HCT116 (cell line): ENCODE results near the gene ADH6. TPM values are rescaled to one million over a fixed set of nuclear protein-coding genes. Genes with fewer than 3 reads are reported as not detected.

Experiments
- ATAC-seq: fragments of 200-7000 bp; cut with Tn5 transposase; 2 replicates; pipeline ENCODE4 v1.9.1; 2020; ENCODE audit warnings: mild to moderate bottlenecking, moderate library complexity
- BruUV-seq: library from RNA; stranded (reverse); fragments of 400-500 nt; replicated peaks from 2 replicates; lab custom pipeline; 2021; lab: Mats Ljungman, UMichigan
- CTCF ChIA-PET: fragments of 300-600 bp; sonication (Branson Sonifier 250); formaldehyde crosslinking; loops from one replicate; lab custom pipeline; 2021; ENCODE audit warnings: antibody characterized with exemption; lab: Charles Lee
- POLR2A ChIA-PET: fragments of 300-600, 350-600 bp; sonication (Branson Sonifier 250); formaldehyde crosslinking; loops from one replicate; lab custom pipeline; 2021; ENCODE audit warnings: antibody characterized with exemption; lab: Charles Lee
- RAD21 ChIA-PET, 2 experiments: fragments of 300-600 bp; sonication (Branson Sonifier 250); formaldehyde crosslinking; loops; one replicate each; lab custom pipeline; 2023; ENCODE audit warnings: low total read pairs in 2 of 2; ENCODE audit not compliant: uncharacterized antibody in 2 of 2, unreplicated experiment in 2 of 2, low non-redundant PET in 1 of 2; lab: Charles Lee
- DNase-seq: peaks from one replicate; pipeline ENCODE4 v3.0.0-alpha.2; 2010; ENCODE audit warnings: low read depth, low spot score
- H2AFZ ChIP-seq: fragments of 200-600 bp; shearing (Covaris generic), sonication (generic); 2 replicates; pipeline ENCODE4 v1.6.1; 2017; ENCODE audit warnings: low read depth, mixed run types, mixed read lengths, antibody characterized with exemption, low read length; ENCODE audit not compliant: poor library complexity, severe bottlenecking
- H3K27ac ChIP-seq: 2 replicates; pipeline ENCODE4 v1.5.1; 2012; ENCODE audit warnings: low read depth, low read length
- H3K27me3 ChIP-seq: fragments of 200-600 bp; sonication (generic); 2 replicates; pipeline ENCODE4 v1.6.1; 2016; ENCODE audit warnings: mixed run types, low read length, mixed read lengths; ENCODE audit not compliant: insufficient read depth
- H3K36me3 ChIP-seq, 2 experiments: fragments of 200-500 bp in 1 of 2; fragments of 200-600 bp in 1 of 2; sonication (Bioruptor generic) in 1 of 2; sonication (generic) in 1 of 2; 2 replicates each; pipeline versions ENCODE4 v1.5.1 to v1.6.1; 2014 to 2016; ENCODE audit warnings: low read length in 2 of 2, inconsistent platforms in 1 of 2, mixed read lengths in 1 of 2, mixed run types in 1 of 2; ENCODE audit not compliant: insufficient read depth in 2 of 2, control insufficient read depth in 1 of 2
- H3K4me1 ChIP-seq, 2 experiments: fragments of 200-600 bp in 1 of 2; sonication (generic) in 1 of 2; 2 replicates each; pipeline versions ENCODE4 v1.5.1 to v1.6.1; 2012 to 2017; ENCODE audit warnings: low read length in 2 of 2, inconsistent platforms in 1 of 2, mild to moderate bottlenecking in 1 of 2, mixed read lengths in 1 of 2, mixed run types in 1 of 2, moderate library complexity in 1 of 2; ENCODE audit not compliant: insufficient read depth in 2 of 2, control insufficient read depth in 1 of 2
- H3K4me2 ChIP-seq: fragments of 200-600 bp; sonication (generic); 2 replicates; pipeline ENCODE4 v1.6.1; 2017; ENCODE audit warnings: mixed run types, low read length, mixed read lengths
- H3K4me3 ChIP-seq, 2 experiments: fragments of 200-600 bp in 1 of 2; sonication (generic) in 1 of 2; replicated peaks in 1 of 2; 2 replicates each; pipeline ENCODE4 v1.5.1; 2011 to 2016; ENCODE audit warnings: low read length in 2 of 2, control low read depth in 1 of 2, low read depth in 1 of 2, mild to moderate bottlenecking in 1 of 2, mixed read lengths in 1 of 2, mixed run types in 1 of 2
- H3K79me2 ChIP-seq: fragments of 200-600 bp; sonication (generic); 2 replicates; pipeline ENCODE4 v1.6.1; 2017; ENCODE audit warnings: mild to moderate bottlenecking, mixed run types, low read length, moderate library complexity, mixed read lengths; ENCODE audit not compliant: insufficient read depth
- H3K9ac ChIP-seq: fragments of 200-600 bp; sonication (generic); 2 replicates; pipeline ENCODE4 v1.6.1; 2016; ENCODE audit warnings: low read length, mixed read lengths
- H3K9me2 ChIP-seq: fragments of 200-600 bp; sonication (generic), shearing (Covaris generic); 2 replicates; pipeline ENCODE4 v1.6.1; 2017; ENCODE audit warnings: mixed run types, mild to moderate bottlenecking, moderate library complexity; ENCODE audit not compliant: insufficient read depth
- H3K9me3 ChIP-seq, 2 experiments: fragments of 200-500 bp in 1 of 2; fragments of 200-600 bp in 1 of 2; sonication (Bioruptor generic) in 1 of 2; sonication (generic) in 1 of 2; 2 replicates each; pipeline ENCODE4 v1.6.1; 2014 to 2017; ENCODE audit warnings: low read length in 2 of 2, mixed read lengths in 2 of 2, inconsistent platforms in 1 of 2, low read depth in 1 of 2, mild to moderate bottlenecking in 1 of 2, mixed run types in 1 of 2, moderate library complexity in 1 of 2; ENCODE audit not compliant: control insufficient read depth in 1 of 2, insufficient read depth in 1 of 2
- H4K20me1 ChIP-seq: fragments of 200-600 bp; sonication (generic), shearing (Covaris generic); 2 replicates; pipeline ENCODE4 v1.6.1; 2017; ENCODE audit warnings: mixed run types, mild to moderate bottlenecking, moderate library complexity; ENCODE audit not compliant: insufficient read depth
- CBX3 ChIP-seq: IDR thresholded peaks from 2 replicates; pipeline ENCODE4 v1.6.1; 2012; ENCODE audit warnings: low read depth
- CEBPB ChIP-seq: IDR thresholded peaks from 2 replicates; pipeline ENCODE4 v1.6.1; 2012; ENCODE audit warnings: low read depth
- EGR1 ChIP-seq: IDR thresholded peaks from 2 replicates; pipeline ENCODE4 v1.6.1; 2012; ENCODE audit warnings: low read depth
- ELF1 ChIP-seq: IDR thresholded peaks from 2 replicates; pipeline ENCODE4 v1.6.1; 2012; ENCODE audit warnings: low read depth, borderline replicate concordance
- EZH2 ChIP-seq: fragments of 200-600 bp; sonication (generic); IDR thresholded peaks from 2 replicates; pipeline ENCODE4 v1.6.1; 2017; ENCODE audit warnings: antibody characterized with exemption, mixed run types
- EZH2phosphoT487 ChIP-seq: fragments of 200-600 bp; IDR thresholded peaks from 2 replicates; pipeline ENCODE4 v1.6.1; 2018; ENCODE audit warnings: antibody characterized with exemption, borderline replicate concordance
- FOSL1 ChIP-seq: IDR thresholded peaks from 2 replicates; pipeline ENCODE4 v1.6.1; 2012; ENCODE audit warnings: low read depth
- JUND ChIP-seq: IDR thresholded peaks from 2 replicates; pipeline ENCODE4 v1.6.1; 2012
- RAD21 ChIP-seq: IDR thresholded peaks from 2 replicates; pipeline ENCODE4 v1.6.1; 2012; ENCODE audit warnings: low read depth, mild to moderate bottlenecking
- SIN3A ChIP-seq: IDR thresholded peaks from 2 replicates; pipeline ENCODE4 v1.6.1; 2012; ENCODE audit warnings: low read depth
- SP1 ChIP-seq: IDR thresholded peaks from 2 replicates; pipeline ENCODE4 v1.6.1; 2012; ENCODE audit warnings: low read depth
- TCF7L2 ChIP-seq: IDR thresholded peaks from 2 replicates; pipeline ENCODE4 v1.7.0; 2011; ENCODE audit warnings: borderline replicate concordance, inconsistent platforms; ENCODE audit not compliant: insufficient read depth, insufficient read length; ENCODE audit errors: extremely low read depth
- YY1 ChIP-seq: IDR thresholded peaks from 2 replicates; pipeline ENCODE4 v1.6.1; 2011; ENCODE audit warnings: low read length, low read depth, moderate library complexity, mild to moderate bottlenecking; ENCODE audit not compliant: insufficient replicate concordance; ENCODE audit errors: extremely low read depth
- ZFX ChIP-seq: fragments of 450-650 bp; IDR thresholded peaks from 2 replicates; pipeline ENCODE4 v1.6.1; 2017
- ZNF274 ChIP-seq: fragments of 200-500 bp; sonication (Bioruptor generic); IDR thresholded peaks from 2 replicates; pipeline ENCODE4 v1.6.1; 2014; ENCODE audit warnings: mild to moderate bottlenecking, low read depth, low read length, inconsistent platforms
- intact Hi-C: fragments of 100-400 bp; cut with micrococcal nuclease; formaldehyde crosslinking; loops from 2 replicates; pipeline ENCODE4 v1.10.0; 2022
- total RNA-seq: library from RNA; stranded (reverse); gene quantifications from one replicate; pipeline ENCODE4 v1.2.1, GENCODE V29; 2021; ENCODE audit not compliant: unreplicated experiment
- TF ChIP-seq, protein P1 (sequence below): IDR thresholded peaks from 2 replicates; pipeline ENCODE4 v1.6.1; 2012
- TF ChIP-seq, protein P2 (sequence below): IDR thresholded peaks from 2 replicates; pipeline ENCODE4 v1.6.1; 2012; ENCODE audit warnings: low read depth
- TF ChIP-seq, protein P3 (sequence below): IDR thresholded peaks from 2 replicates; pipeline ENCODE4 v1.6.1; 2011; ENCODE audit warnings: mild to moderate bottlenecking, low read length, moderate library complexity; ENCODE audit not compliant: insufficient replicate concordance; ENCODE audit errors: extremely low read depth
- TF ChIP-seq, protein P4 (sequence below), 3 experiments: fragments of 200-600 bp in 1 of 3; sonication (generic) in 1 of 3; IDR thresholded peaks in 2 of 3; conservative IDR thresholded peaks in 1 of 3; 2 replicates each; pipeline ENCODE4 v1.5.1; 2012 to 2017; ENCODE audit warnings: low read depth in 2 of 3, low read length in 2 of 3, antibody characterized with exemption in 1 of 3, borderline replicate concordance in 1 of 3, control low read depth in 1 of 3, mild to moderate bottlenecking in 1 of 3, mixed read lengths in 1 of 3, mixed run types in 1 of 3, moderate library complexity in 1 of 3; ENCODE audit not compliant: insufficient read depth in 1 of 3
- TF ChIP-seq, protein P5 (sequence below): IDR thresholded peaks from 2 replicates; pipeline ENCODE4 v1.6.1; 2012

Gene ADH6
- total RNA-seq, 1 experiment from 2014 or later = not detected

DNA sequence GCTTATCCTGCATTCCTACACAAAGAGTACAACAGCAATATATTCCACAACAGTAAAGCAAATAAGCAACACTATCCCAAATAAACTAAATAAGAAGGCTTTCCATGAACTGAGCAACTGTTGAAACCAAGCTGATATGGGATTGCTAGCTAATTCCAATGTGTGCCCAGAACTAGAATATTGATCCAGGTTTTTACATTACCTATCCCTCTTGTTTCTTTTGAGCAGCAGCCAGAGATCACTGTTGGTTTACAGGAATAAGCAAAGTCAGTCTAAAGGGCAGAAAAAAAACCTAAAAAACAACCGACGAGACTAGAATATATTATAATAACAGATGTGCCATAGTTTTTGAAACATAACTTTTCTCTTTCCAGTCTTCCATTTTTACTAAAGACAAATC is 52.5 kb downstream of the ADH6 start:
- ChIA-PET POLR2A (no interaction called here), CTCF (no interaction called here), RAD21 (no interaction called here)
- H3K9ac ChIP-seq = no peak overlapping the region
- no peak overlapping the region for H3K4me3 ChIP-seq
- no peak for DNase-seq
- no peak for ATAC-seq
- TF ChIP-seq, protein P1, sequence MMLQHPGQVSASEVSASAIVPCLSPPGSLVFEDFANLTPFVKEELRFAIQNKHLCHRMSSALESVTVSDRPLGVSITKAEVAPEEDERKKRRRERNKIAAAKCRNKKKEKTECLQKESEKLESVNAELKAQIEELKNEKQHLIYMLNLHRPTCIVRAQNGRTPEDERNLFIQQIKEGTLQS = no peak
- TF ChIP-seq SP1 (no peak), EZH2phosphoT487 (no peak), FOSL1 (no peak), ELF1 (no peak), TCF7L2 (no peak), ZFX (no peak), CEBPB (no peak), CBX3 (no peak), ZNF274 (no peak), EGR1 (no peak), EZH2 (no peak), YY1 (no peak), RAD21 (no peak), SIN3A (no peak), JUND (no peak)
- TF ChIP-seq, protein P2, sequence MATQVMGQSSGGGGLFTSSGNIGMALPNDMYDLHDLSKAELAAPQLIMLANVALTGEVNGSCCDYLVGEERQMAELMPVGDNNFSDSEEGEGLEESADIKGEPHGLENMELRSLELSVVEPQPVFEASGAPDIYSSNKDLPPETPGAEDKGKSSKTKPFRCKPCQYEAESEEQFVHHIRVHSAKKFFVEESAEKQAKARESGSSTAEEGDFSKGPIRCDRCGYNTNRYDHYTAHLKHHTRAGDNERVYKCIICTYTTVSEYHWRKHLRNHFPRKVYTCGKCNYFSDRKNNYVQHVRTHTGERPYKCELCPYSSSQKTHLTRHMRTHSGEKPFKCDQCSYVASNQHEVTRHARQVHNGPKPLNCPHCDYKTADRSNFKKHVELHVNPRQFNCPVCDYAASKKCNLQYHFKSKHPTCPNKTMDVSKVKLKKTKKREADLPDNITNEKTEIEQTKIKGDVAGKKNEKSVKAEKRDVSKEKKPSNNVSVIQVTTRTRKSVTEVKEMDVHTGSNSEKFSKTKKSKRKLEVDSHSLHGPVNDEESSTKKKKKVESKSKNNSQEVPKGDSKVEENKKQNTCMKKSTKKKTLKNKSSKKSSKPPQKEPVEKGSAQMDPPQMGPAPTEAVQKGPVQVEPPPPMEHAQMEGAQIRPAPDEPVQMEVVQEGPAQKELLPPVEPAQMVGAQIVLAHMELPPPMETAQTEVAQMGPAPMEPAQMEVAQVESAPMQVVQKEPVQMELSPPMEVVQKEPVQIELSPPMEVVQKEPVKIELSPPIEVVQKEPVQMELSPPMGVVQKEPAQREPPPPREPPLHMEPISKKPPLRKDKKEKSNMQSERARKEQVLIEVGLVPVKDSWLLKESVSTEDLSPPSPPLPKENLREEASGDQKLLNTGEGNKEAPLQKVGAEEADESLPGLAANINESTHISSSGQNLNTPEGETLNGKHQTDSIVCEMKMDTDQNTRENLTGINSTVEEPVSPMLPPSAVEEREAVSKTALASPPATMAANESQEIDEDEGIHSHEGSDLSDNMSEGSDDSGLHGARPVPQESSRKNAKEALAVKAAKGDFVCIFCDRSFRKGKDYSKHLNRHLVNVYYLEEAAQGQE = no peak
- TF ChIP-seq, protein P3, sequence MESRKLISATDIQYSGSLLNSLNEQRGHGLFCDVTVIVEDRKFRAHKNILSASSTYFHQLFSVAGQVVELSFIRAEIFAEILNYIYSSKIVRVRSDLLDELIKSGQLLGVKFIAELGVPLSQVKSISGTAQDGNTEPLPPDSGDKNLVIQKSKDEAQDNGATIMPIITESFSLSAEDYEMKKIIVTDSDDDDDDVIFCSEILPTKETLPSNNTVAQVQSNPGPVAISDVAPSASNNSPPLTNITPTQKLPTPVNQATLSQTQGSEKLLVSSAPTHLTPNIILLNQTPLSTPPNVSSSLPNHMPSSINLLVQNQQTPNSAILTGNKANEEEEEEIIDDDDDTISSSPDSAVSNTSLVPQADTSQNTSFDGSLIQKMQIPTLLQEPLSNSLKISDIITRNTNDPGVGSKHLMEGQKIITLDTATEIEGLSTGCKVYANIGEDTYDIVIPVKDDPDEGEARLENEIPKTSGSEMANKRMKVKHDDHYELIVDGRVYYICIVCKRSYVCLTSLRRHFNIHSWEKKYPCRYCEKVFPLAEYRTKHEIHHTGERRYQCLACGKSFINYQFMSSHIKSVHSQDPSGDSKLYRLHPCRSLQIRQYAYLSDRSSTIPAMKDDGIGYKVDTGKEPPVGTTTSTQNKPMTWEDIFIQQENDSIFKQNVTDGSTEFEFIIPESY = no peak
- TF ChIP-seq, protein P4, sequence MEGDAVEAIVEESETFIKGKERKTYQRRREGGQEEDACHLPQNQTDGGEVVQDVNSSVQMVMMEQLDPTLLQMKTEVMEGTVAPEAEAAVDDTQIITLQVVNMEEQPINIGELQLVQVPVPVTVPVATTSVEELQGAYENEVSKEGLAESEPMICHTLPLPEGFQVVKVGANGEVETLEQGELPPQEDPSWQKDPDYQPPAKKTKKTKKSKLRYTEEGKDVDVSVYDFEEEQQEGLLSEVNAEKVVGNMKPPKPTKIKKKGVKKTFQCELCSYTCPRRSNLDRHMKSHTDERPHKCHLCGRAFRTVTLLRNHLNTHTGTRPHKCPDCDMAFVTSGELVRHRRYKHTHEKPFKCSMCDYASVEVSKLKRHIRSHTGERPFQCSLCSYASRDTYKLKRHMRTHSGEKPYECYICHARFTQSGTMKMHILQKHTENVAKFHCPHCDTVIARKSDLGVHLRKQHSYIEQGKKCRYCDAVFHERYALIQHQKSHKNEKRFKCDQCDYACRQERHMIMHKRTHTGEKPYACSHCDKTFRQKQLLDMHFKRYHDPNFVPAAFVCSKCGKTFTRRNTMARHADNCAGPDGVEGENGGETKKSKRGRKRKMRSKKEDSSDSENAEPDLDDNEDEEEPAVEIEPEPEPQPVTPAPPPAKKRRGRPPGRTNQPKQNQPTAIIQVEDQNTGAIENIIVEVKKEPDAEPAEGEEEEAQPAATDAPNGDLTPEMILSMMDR (IDR thresholded peaks at IDR 0.05 in 2 of 3, conservative IDR thresholded peaks at IDR 0.05 in 1 of 3; ENCODE audit: borderline replicate concordance in 1 of 3, insufficient read depth in 1 of 3, low read depth in 2 of 3, low read length in 2 of 3) = no peak
- TF ChIP-seq, protein P5, sequence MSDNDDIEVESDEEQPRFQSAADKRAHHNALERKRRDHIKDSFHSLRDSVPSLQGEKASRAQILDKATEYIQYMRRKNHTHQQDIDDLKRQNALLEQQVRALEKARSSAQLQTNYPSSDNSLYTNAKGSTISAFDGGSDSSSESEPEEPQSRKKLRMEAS = no peak
- no peak overlapping the region for H3K4me2 ChIP-seq
- no peak overlapping the region for H2AFZ ChIP-seq
- peaks cover 3% of the 10 kb centered on the region; the same call in 1 of the 2 replicates for H3K9me2 ChIP-seq
- intact Hi-C loops = no loop called here
- H3K27ac ChIP-seq = no peak overlapping the region
- no TSS peak for BruUV-seq
- no peaks in the 10 kb centered on the region for H3K27me3 ChIP-seq
- H3K36me3 ChIP-seq = no peaks in the 10 kb centered on the region
- no peaks in the 10 kb centered on the region for H3K79me2 ChIP-seq
- no peaks in the 10 kb centered on the region for H3K9me3 ChIP-seq
- H3K4me1 ChIP-seq = no peaks in the 10 kb centered on the region
- H4K20me1 ChIP-seq = no peaks in the 10 kb centered on the region
